T-helper 2 cell (primary cell): ENCODE data around the gene PHLDA3.
A peak's percentile ranks its signal among the peaks of the same experiment; 100 is the strongest.
"Not testable (repeated sequence)": the region's sequence is repeated elsewhere in the genome, so short reads cannot be mapped to it uniquely, and the experiment has no call there.

Source experiments
- DNase-seq, 5 experiments: peaks; one replicate each; pipeline versions ENCODE4 v3.0.0 to v3.0.0-alpha.2; 2012 to 2022

PHLDA3 gene

GRCh38 chr1:201485184-201485774 is 16.3 kb upstream of the PHLDA3 start:
- no peak for DNase-seq

- DNase-seq, result no peak
Measured at GRCh38 chr1:201483373-201483949, 14.5 kb upstream of the PHLDA3 start.

GRCh38 chr1:201482755-201483154 is 13.8 kb upstream of the PHLDA3 start:
- DNase-seq, result no peak

GRCh38 chr1:201481761-201482493 is 12.9 kb upstream of the PHLDA3 start:
- peak; percentile 55 to 81 (median 71) for DNase-seq

GRCh38 chr1:201481004-201481380 is 12.0 kb upstream of the PHLDA3 start:
- DNase-seq, result no peak

GRCh38 chr1:201480231-201481003 is 11.4 kb upstream of the PHLDA3 start:
- peak; percentile 20 to 82 (median 53) for DNase-seq

- no peak for DNase-seq
Measured at GRCh38 chr1:201479201-201479730, 10.3 kb upstream of the PHLDA3 start.

GRCh38 chr1:201478666-201479065 is 9.7 kb upstream of the PHLDA3 start:
- not testable (repeated sequence) for DNase-seq

GRCh38 chr1:201476670-201477344 is 7.8 kb upstream of the PHLDA3 start:
- no peak for DNase-seq

- DNase-seq, result no peak
Measured at GRCh38 chr1:201475915-201476669, 7.1 kb upstream of the PHLDA3 start.

- no peak for DNase-seq
Measured at GRCh38 chr1:201475130-201475529, 6.1 kb upstream of the PHLDA3 start.

- no peak for DNase-seq
Measured at GRCh38 chr1:201473296-201473695, 4.3 kb upstream of the PHLDA3 start.

- not testable (repeated sequence) for DNase-seq
Measured at GRCh38 chr1:201472321-201472720, 3.3 kb upstream of the PHLDA3 start.

GRCh38 chr1:201471772-201472171 is 2.8 kb upstream of the PHLDA3 start:
- DNase-seq, result no peak

- no peak for DNase-seq
Measured at GRCh38 chr1:201470581-201470980, 1.6 kb upstream of the PHLDA3 start.

- no peak for DNase-seq
Measured at GRCh38 chr1:201469645-201470074, 672 bp upstream of the PHLDA3 start.

GRCh38 chr1:201468501-201468843 is 516 bp downstream of the PHLDA3 start:
- peak in 1 of 5 experiments; percentile 48 for DNase-seq

- no peak for DNase-seq
Measured at GRCh38 chr1:201466492-201466891, 2.5 kb downstream of the PHLDA3 start.

- no peak for DNase-seq
Measured at GRCh38 chr1:201465698-201466290, 3.2 kb downstream of the PHLDA3 start.

- DNase-seq, result no peak
Measured at GRCh38 chr1:201463071-201463552, 5.9 kb downstream of the PHLDA3 start.
